GM23338 (cell line): ENCODE measurements around the gene ZGLP1.

Experiments
- CREB1 ChIP-seq: fragments of 250-450 bp; sonication (Bioruptor Pico); IDR thresholded peaks from 2 replicates; pipeline ENCODE4 v1.5.0; 2020; ENCODE audit warnings: low read depth, mild to moderate bottlenecking, moderate library complexity
- EZH2 ChIP-seq: fragments of 200-600 bp; sonication (generic); IDR thresholded peaks from one replicate; pipeline ENCODE4 v1.8.0; 2017; ENCODE audit warnings: antibody characterized with exemption, mild to moderate bottlenecking, low read depth; ENCODE audit not compliant: unreplicated experiment
- JUNB ChIP-seq: IDR thresholded peaks from one replicate; pipeline ENCODE4 v1.6.1; 2016; ENCODE audit warnings: antibody characterized with exemption; ENCODE audit not compliant: unreplicated experiment
- STAT1 ChIP-seq: IDR thresholded peaks from one replicate; pipeline ENCODE4 v1.6.1; 2016; ENCODE audit warnings: antibody characterized with exemption; ENCODE audit not compliant: unreplicated experiment
- TF ChIP-seq, protein P1 (sequence below), 2 experiments: fragments of 200-600 bp in 1 of 2; sonication (generic) in 1 of 2; conservative IDR thresholded peaks; 2 replicates each; pipeline versions ENCODE4 v1.5.1 to v1.6.1; 2016 to 2017; ENCODE audit warnings: antibody characterized with exemption in 2 of 2, low read depth in 2 of 2, mild to moderate bottlenecking in 2 of 2, moderate library complexity in 1 of 2
- TF ChIP-seq, protein P2 (sequence below): IDR thresholded peaks from one replicate; pipeline ENCODE4 v1.6.1; 2018; ENCODE audit warnings: antibody characterized with exemption; ENCODE audit not compliant: unreplicated experiment

DNA sequence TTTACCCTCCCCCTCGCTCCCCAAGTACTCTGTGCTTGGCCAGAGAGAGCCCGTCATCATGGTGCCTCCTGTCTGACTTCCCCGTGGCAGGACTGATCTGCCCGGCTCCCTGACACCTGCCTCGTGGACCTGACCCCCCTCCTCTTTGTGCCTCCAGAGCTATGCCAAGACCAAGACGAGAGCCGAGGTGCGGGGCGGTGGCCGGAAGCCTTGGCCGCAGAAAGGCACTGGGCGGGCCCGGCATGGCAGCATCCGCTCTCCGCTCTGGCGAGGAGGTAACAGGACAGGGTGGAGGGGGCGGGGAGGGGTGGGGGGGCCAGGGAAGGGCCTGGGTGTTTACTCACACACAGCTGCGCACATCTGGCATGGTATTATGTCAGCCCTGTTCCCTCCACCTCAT is 53.1 kb downstream of the ZGLP1 start:
- TF ChIP-seq, protein P1, sequence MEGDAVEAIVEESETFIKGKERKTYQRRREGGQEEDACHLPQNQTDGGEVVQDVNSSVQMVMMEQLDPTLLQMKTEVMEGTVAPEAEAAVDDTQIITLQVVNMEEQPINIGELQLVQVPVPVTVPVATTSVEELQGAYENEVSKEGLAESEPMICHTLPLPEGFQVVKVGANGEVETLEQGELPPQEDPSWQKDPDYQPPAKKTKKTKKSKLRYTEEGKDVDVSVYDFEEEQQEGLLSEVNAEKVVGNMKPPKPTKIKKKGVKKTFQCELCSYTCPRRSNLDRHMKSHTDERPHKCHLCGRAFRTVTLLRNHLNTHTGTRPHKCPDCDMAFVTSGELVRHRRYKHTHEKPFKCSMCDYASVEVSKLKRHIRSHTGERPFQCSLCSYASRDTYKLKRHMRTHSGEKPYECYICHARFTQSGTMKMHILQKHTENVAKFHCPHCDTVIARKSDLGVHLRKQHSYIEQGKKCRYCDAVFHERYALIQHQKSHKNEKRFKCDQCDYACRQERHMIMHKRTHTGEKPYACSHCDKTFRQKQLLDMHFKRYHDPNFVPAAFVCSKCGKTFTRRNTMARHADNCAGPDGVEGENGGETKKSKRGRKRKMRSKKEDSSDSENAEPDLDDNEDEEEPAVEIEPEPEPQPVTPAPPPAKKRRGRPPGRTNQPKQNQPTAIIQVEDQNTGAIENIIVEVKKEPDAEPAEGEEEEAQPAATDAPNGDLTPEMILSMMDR (conservative IDR thresholded peaks at IDR 0.05; ENCODE audit: low read depth in 2 of 2), result no peak
- TF ChIP-seq, protein P2, sequence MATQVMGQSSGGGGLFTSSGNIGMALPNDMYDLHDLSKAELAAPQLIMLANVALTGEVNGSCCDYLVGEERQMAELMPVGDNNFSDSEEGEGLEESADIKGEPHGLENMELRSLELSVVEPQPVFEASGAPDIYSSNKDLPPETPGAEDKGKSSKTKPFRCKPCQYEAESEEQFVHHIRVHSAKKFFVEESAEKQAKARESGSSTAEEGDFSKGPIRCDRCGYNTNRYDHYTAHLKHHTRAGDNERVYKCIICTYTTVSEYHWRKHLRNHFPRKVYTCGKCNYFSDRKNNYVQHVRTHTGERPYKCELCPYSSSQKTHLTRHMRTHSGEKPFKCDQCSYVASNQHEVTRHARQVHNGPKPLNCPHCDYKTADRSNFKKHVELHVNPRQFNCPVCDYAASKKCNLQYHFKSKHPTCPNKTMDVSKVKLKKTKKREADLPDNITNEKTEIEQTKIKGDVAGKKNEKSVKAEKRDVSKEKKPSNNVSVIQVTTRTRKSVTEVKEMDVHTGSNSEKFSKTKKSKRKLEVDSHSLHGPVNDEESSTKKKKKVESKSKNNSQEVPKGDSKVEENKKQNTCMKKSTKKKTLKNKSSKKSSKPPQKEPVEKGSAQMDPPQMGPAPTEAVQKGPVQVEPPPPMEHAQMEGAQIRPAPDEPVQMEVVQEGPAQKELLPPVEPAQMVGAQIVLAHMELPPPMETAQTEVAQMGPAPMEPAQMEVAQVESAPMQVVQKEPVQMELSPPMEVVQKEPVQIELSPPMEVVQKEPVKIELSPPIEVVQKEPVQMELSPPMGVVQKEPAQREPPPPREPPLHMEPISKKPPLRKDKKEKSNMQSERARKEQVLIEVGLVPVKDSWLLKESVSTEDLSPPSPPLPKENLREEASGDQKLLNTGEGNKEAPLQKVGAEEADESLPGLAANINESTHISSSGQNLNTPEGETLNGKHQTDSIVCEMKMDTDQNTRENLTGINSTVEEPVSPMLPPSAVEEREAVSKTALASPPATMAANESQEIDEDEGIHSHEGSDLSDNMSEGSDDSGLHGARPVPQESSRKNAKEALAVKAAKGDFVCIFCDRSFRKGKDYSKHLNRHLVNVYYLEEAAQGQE, result no peak
- TF ChIP-seq STAT1, result no peak
- TF ChIP-seq CREB1 (CRISPR knock-in tag), result no peak
- TF ChIP-seq JUNB, result no peak
- no peak for TF ChIP-seq EZH2
